DMS79 treated with DMSO at 0.1 percent for 48 hours (cell line): ENCODE data around the gene FAM170B.

Experiments used
- DNase-seq: peaks from one replicate; lab custom pipeline; 2025; lab: John Stamatoyannopoulos, UW

FAM170B gene

GRCh38 chr10:49105076-49105475 lies 28.7 kb downstream of the FAM170B start:
- DNase-seq = no peak

- no peak for DNase-seq
Observed at GRCh38 chr10:49104323-49104722, 29.5 kb downstream of the FAM170B start.

GRCh38 chr10:49103761-49104160 lies 30.1 kb downstream of the FAM170B start:
- DNase-seq = no peak

GRCh38 chr10:49099046-49099445 lies 34.8 kb downstream of the FAM170B start:
- DNase-seq = no peak

- no peak for DNase-seq
Observed at GRCh38 chr10:49096890-49097445, 36.9 kb downstream of the FAM170B start.

GRCh38 chr10:49094646-49095045 lies 39.2 kb downstream of the FAM170B start:
- no peak for DNase-seq

GRCh38 chr10:49093922-49094321 lies 39.9 kb downstream of the FAM170B start:
- DNase-seq = no peak

GRCh38 chr10:49092477-49092876 lies 41.3 kb downstream of the FAM170B start:
- no peak for DNase-seq

- DNase-seq = no peak
Observed at GRCh38 chr10:49091450-49092210, 42.2 kb downstream of the FAM170B start.

- DNase-seq = no peak
Observed at GRCh38 chr10:49090696-49091380, 43.0 kb downstream of the FAM170B start.

- no peak for DNase-seq
Observed at GRCh38 chr10:49090189-49090575, 43.6 kb downstream of the FAM170B start.

- DNase-seq = no peak
Observed at GRCh38 chr10:49089557-49090188, 44.1 kb downstream of the FAM170B start.

GRCh38 chr10:49089152-49089551 lies 44.7 kb downstream of the FAM170B start:
- no peak for DNase-seq

- no peak for DNase-seq
Observed at GRCh38 chr10:49086889-49087288, 46.9 kb downstream of the FAM170B start.

GRCh38 chr10:49083261-49083660 lies 50.6 kb downstream of the FAM170B start:
- DNase-seq = no peak

GRCh38 chr10:49082766-49083165 lies 51.1 kb downstream of the FAM170B start:
- no peak for DNase-seq

- no peak for DNase-seq
Observed at GRCh38 chr10:49081547-49082275, 52.1 kb downstream of the FAM170B start.
